GM18951 (cell line): ENCODE measurements around the gene TRIM71.
"Not testable (repeated sequence)": the region's sequence is repeated elsewhere in the genome, so short reads cannot be mapped to it uniquely, and the experiment has no call there.

ENCODE experiments used
- POLR2A ChIP-seq: IDR thresholded peaks from 4 replicates; pipeline ENCODE4 v1.6.1; 2011; ENCODE audit warnings: mild to moderate bottlenecking; ENCODE audit not compliant: insufficient read length, insufficient read depth; ENCODE audit errors: extremely low read depth
- in situ Hi-C: fragments of 300-500 bp; cut with MboI; formaldehyde crosslinking; loops from one replicate; pipeline ENCODE4 v1.12.0; 2022; ENCODE audit warnings: low sequenced_read_pairs, mixed read lengths, inconsistent platforms; ENCODE audit not compliant: unreplicated experiment

The TRIM71 gene

GRCh38 chr3:32940726-32941125 lies 122.9 kb downstream of the TRIM71 start:
- in situ Hi-C loops = no loop called here
- no peak for TF ChIP-seq POLR2A

- no peak for TF ChIP-seq POLR2A
- in situ Hi-C loops = no loop called here
Observed at GRCh38 chr3:32945136-32945535, 127.3 kb downstream of the TRIM71 start.

GRCh38 chr3:32945598-32945997 lies 127.8 kb downstream of the TRIM71 start:
- in situ Hi-C loops = not testable (repeated sequence)

- no peak for TF ChIP-seq POLR2A
- in situ Hi-C loops = no loop called here
Observed at GRCh38 chr3:32946973-32947788, 129.4 kb downstream of the TRIM71 start.
